ENCODE data around the gene DIAPH2.

DNA sequence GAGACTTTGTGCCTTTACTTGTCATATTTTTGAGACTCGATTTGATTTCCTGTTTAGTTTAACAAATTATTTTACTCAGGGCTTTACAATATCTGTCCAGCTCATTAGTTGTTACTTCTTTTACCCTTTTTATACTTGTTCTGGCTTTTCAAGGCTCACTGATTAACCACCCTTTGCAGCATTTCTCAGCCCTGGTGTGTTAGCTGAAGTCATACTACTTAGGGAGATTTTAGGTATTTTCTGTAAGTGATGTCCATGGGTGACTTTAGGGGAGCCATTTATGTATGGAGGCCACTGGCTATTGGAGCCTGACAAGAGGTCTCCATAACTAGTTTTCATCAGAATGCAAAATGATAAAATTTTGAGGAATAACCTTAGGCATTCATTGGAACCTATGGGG lies 346.3 kb downstream of the DIAPH2 start:
- no peak for TF ChIP-seq ZFP3 (CRISPR knock-in tag; IDR thresholded peaks at IDR 0.05)
- TF ChIP-seq, protein P1, sequence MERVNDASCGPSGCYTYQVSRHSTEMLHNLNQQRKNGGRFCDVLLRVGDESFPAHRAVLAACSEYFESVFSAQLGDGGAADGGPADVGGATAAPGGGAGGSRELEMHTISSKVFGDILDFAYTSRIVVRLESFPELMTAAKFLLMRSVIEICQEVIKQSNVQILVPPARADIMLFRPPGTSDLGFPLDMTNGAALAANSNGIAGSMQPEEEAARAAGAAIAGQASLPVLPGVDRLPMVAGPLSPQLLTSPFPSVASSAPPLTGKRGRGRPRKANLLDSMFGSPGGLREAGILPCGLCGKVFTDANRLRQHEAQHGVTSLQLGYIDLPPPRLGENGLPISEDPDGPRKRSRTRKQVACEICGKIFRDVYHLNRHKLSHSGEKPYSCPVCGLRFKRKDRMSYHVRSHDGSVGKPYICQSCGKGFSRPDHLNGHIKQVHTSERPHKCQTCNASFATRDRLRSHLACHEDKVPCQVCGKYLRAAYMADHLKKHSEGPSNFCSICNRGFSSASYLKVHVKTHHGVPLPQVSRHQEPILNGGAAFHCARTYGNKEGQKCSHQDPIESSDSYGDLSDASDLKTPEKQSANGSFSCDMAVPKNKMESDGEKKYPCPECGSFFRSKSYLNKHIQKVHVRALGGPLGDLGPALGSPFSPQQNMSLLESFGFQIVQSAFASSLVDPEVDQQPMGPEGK (CRISPR knock-in tag; IDR thresholded peaks at IDR 0.05; ENCODE audit: borderline replicate concordance), result no peak
- TF ChIP-seq ESRRG (CRISPR knock-in tag; IDR thresholded peaks at IDR 0.05), result no peak
- no peak for TF ChIP-seq BACH2 (CRISPR knock-in tag; IDR thresholded peaks at IDR 0.05; ENCODE audit: borderline replicate concordance)
- TF ChIP-seq, protein P2, sequence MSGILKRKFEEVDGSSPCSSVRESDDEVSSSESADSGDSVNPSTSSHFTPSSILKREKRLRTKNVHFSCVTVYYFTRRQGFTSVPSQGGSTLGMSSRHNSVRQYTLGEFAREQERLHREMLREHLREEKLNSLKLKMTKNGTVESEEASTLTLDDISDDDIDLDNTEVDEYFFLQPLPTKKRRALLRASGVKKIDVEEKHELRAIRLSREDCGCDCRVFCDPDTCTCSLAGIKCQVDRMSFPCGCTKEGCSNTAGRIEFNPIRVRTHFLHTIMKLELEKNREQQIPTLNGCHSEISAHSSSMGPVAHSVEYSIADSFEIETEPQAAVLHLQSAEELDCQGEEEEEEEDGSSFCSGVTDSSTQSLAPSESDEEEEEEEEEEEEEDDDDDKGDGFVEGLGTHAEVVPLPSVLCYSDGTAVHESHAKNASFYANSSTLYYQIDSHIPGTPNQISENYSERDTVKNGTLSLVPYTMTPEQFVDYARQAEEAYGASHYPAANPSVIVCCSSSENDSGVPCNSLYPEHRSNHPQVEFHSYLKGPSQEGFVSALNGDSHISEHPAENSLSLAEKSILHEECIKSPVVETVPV (CRISPR knock-in tag; IDR thresholded peaks at IDR 0.05), result no peak
- TF ChIP-seq ZFP30 (CRISPR knock-in tag; IDR thresholded peaks at IDR 0.05), result no peak
- TF ChIP-seq RARB (CRISPR knock-in tag; IDR thresholded peaks at IDR 0.05), result no peak
